ENCODE results near the gene LNX1. TPM values are rescaled to one million over a fixed set of nuclear protein-coding genes. Genes with fewer than 3 reads are reported as not detected.
A peak's percentile ranks its signal among the peaks of the same experiment; 100 is the strongest.

LNX1 gene
- total RNA-seq, 2 experiments from 2014 or later = not detected

GRCh38 chr4:53459548-53459947 lies 131.7 kb downstream of the LNX1 start:
- CTCF ChIA-PET = no interaction called here
- no peaks in the 10 kb centered on the region for H3K4me1 Mint-ChIP-seq

GRCh38 chr4:53456178-53456577 lies 135.1 kb downstream of the LNX1 start:
- CTCF ChIA-PET = no interaction called here
- no peaks in the 10 kb centered on the region for H3K27me3 Mint-ChIP-seq
- no peak for ATAC-seq

More at GRCh38 chr4:53459548-53459947, 131.7 kb downstream of the LNX1 start:
- DNase-seq = no peak
- H3K27me3 Mint-ChIP-seq = no peaks in the 10 kb centered on the region
- no peak for ATAC-seq
- no peaks in the 10 kb centered on the region for H3K9me3 Mint-ChIP-seq (ENCODE audit: low read depth)
- H3K27ac Mint-ChIP-seq = no peak overlapping the region
- no peak overlapping the region for H3K4me3 Mint-ChIP-seq
- peaks cover 51% of the 10 kb centered on the region for H3K36me3 Mint-ChIP-seq

GRCh38 chr4:53455766-53456165 lies 135.5 kb downstream of the LNX1 start:
- no peaks in the 10 kb centered on the region for H3K27me3 Mint-ChIP-seq
- no peak for ATAC-seq
- no peak for DNase-seq
- peaks cover under 1% of the 10 kb centered on the region for H3K4me1 Mint-ChIP-seq
- peaks cover 49% of the 10 kb centered on the region for H3K36me3 Mint-ChIP-seq
- CTCF ChIA-PET = no interaction called here
- H3K9me3 Mint-ChIP-seq (ENCODE audit: low read depth) = no peaks in the 10 kb centered on the region
- H3K4me3 Mint-ChIP-seq = no peak overlapping the region
- H3K27ac Mint-ChIP-seq = no peak overlapping the region

More at GRCh38 chr4:53456178-53456577, 135.1 kb downstream of the LNX1 start:
- no peak overlapping the region for H3K27ac Mint-ChIP-seq
- no peaks in the 10 kb centered on the region for H3K9me3 Mint-ChIP-seq (ENCODE audit: low read depth)
- H3K4me3 Mint-ChIP-seq = no peak overlapping the region
- no peak for DNase-seq
- peaks cover 52% of the 10 kb centered on the region for H3K36me3 Mint-ChIP-seq
- H3K4me1 Mint-ChIP-seq = no peaks in the 10 kb centered on the region

- no peak overlapping the region for H3K27ac Mint-ChIP-seq
- no peaks in the 10 kb centered on the region for H3K9me3 Mint-ChIP-seq (ENCODE audit: low read depth)
- peaks cover 3% of the 10 kb centered on the region for H3K4me1 Mint-ChIP-seq
- no peak overlapping the region for H3K4me3 Mint-ChIP-seq
- no peak for ATAC-seq
- H3K27me3 Mint-ChIP-seq = no peaks in the 10 kb centered on the region
- DNase-seq = no peak
- H3K36me3 Mint-ChIP-seq = peaks cover 35% of the 10 kb centered on the region
- CTCF ChIA-PET = interaction anchor here (0.6 kb wide), 1 partner anchor 763 kb away, joined by 4 read pairs; no protein-coding TSS in a partner anchor
Observed at GRCh38 chr4:53453385-53453784, 137.9 kb downstream of the LNX1 start.

- H3K4me3 Mint-ChIP-seq = no peak overlapping the region
- H3K4me1 Mint-ChIP-seq = peaks cover 3% of the 10 kb centered on the region
- DNase-seq (no peak), ATAC-seq (no peak)
- H3K36me3 Mint-ChIP-seq = peaks cover 42% of the 10 kb centered on the region
- CTCF ChIA-PET = interaction anchor here (0.7 kb wide), 2 partner anchors 17 to 462 kb away, joined by 3 read pairs; no protein-coding TSS in a partner anchor
- H3K27ac Mint-ChIP-seq = peak overlapping the region; percentile 26
- H3K27me3 Mint-ChIP-seq = no peaks in the 10 kb centered on the region
- no peaks in the 10 kb centered on the region for H3K9me3 Mint-ChIP-seq (ENCODE audit: low read depth)
Observed at GRCh38 chr4:53450773-53451172, 140.5 kb downstream of the LNX1 start.

- Mint-ChIP-seq H3K4me3 (no peak overlapping the region), H3K27ac (no peak overlapping the region), H3K36me3 (peaks cover 49% of the 10 kb centered on the region), H3K9me3 (ENCODE audit: low read depth) (no peaks in the 10 kb centered on the region), H3K27me3 (no peaks in the 10 kb centered on the region), H3K4me1 (peaks cover 6% of the 10 kb centered on the region)
- no peak for DNase-seq
- CTCF ChIA-PET = no interaction called here
- no peak for ATAC-seq
Observed at GRCh38 chr4:53444954-53445353, 146.3 kb downstream of the LNX1 start.

GRCh38 chr4:53441564-53441963 lies 149.7 kb downstream of the LNX1 start:
- H3K9me3 Mint-ChIP-seq (ENCODE audit: low read depth) = no peaks in the 10 kb centered on the region
- ATAC-seq = no peak
- H3K36me3 Mint-ChIP-seq = peaks cover 60% of the 10 kb centered on the region
- H3K4me1 Mint-ChIP-seq = peaks cover 6% of the 10 kb centered on the region
- H3K27me3 Mint-ChIP-seq = no peaks in the 10 kb centered on the region
- CTCF ChIA-PET = interaction anchor here (0.9 kb wide), 1 partner anchor 60 kb away, joined by 3 read pairs; no protein-coding TSS in a partner anchor
- H3K27ac Mint-ChIP-seq = no peak overlapping the region
- no peak for DNase-seq
- H3K4me3 Mint-ChIP-seq = no peak overlapping the region

- Mint-ChIP-seq H3K4me1 (peaks cover 16% of the 10 kb centered on the region), H3K36me3 (peaks cover 49% of the 10 kb centered on the region), H3K27me3 (no peaks in the 10 kb centered on the region), H3K27ac (no peak overlapping the region), H3K4me3 (no peak overlapping the region), H3K9me3 (ENCODE audit: low read depth) (no peaks in the 10 kb centered on the region)
- CTCF ChIA-PET = no interaction called here
- no peak for ATAC-seq
- no peak for DNase-seq
Observed at GRCh38 chr4:53436251-53436650, 155.0 kb downstream of the LNX1 start.

GRCh38 chr4:53432528-53433424 lies 158.5 kb downstream of the LNX1 start:
- H3K4me3 Mint-ChIP-seq = no peak overlapping the region
- DNase-seq (no peak), ATAC-seq (peak; percentile 39)
- H3K27me3 Mint-ChIP-seq = no peaks in the 10 kb centered on the region
- peaks cover 55% of the 10 kb centered on the region for H3K36me3 Mint-ChIP-seq
- CTCF ChIA-PET = no interaction called here
- no peaks in the 10 kb centered on the region for H3K9me3 Mint-ChIP-seq (ENCODE audit: low read depth)
- H3K27ac Mint-ChIP-seq = no peak overlapping the region
- peaks cover 24% of the 10 kb centered on the region for H3K4me1 Mint-ChIP-seq

- peaks cover 52% of the 10 kb centered on the region for H3K36me3 Mint-ChIP-seq
- DNase-seq = no peak
- H3K27me3 Mint-ChIP-seq = no peaks in the 10 kb centered on the region
- H3K9me3 Mint-ChIP-seq (ENCODE audit: low read depth) = no peaks in the 10 kb centered on the region
- no peak overlapping the region for H3K4me3 Mint-ChIP-seq
- peaks cover 24% of the 10 kb centered on the region for H3K4me1 Mint-ChIP-seq
- ATAC-seq = peak; percentile 58
- H3K27ac Mint-ChIP-seq = no peak overlapping the region
- CTCF ChIA-PET = interaction anchor here (1.1 kb wide), 1 partner anchor 12 kb away, joined by 3 read pairs; no protein-coding TSS in a partner anchor
Observed at GRCh38 chr4:53431052-53431451, 160.2 kb downstream of the LNX1 start.

- Mint-ChIP-seq H3K9me3 (ENCODE audit: low read depth) (no peaks in the 10 kb centered on the region), H3K27me3 (no peaks in the 10 kb centered on the region), H3K4me1 (peaks cover 15% of the 10 kb centered on the region), H3K36me3 (peaks cover 35% of the 10 kb centered on the region), H3K4me3 (no peak overlapping the region), H3K27ac (no peak overlapping the region)
- no peak for DNase-seq
- ATAC-seq = no peak
- CTCF ChIA-PET = no interaction called here
Observed at GRCh38 chr4:53427366-53427765, 163.9 kb downstream of the LNX1 start.

- ATAC-seq (no peak), DNase-seq (no peak)
- H3K9me3 Mint-ChIP-seq (ENCODE audit: low read depth) = no peaks in the 10 kb centered on the region
- no peaks in the 10 kb centered on the region for H3K4me1 Mint-ChIP-seq
- no peak overlapping the region for H3K27ac Mint-ChIP-seq
- no peak overlapping the region for H3K4me3 Mint-ChIP-seq
- no peaks in the 10 kb centered on the region for H3K27me3 Mint-ChIP-seq
- CTCF ChIA-PET = no interaction called here
- H3K36me3 Mint-ChIP-seq = peaks cover 18% of the 10 kb centered on the region
Observed at GRCh38 chr4:53424280-53424679, 167.0 kb downstream of the LNX1 start.

GRCh38 chr4:53422367-53422766 lies 168.9 kb downstream of the LNX1 start:
- Mint-ChIP-seq H3K27ac (no peak overlapping the region), H3K4me3 (no peak overlapping the region), H3K4me1 (peaks cover 4% of the 10 kb centered on the region), H3K9me3 (ENCODE audit: low read depth) (no peaks in the 10 kb centered on the region), H3K27me3 (no peaks in the 10 kb centered on the region), H3K36me3 (peaks cover 11% of the 10 kb centered on the region)
- DNase-seq (no peak), ATAC-seq (no peak)
- CTCF ChIA-PET = no interaction called here

- Mint-ChIP-seq H3K4me3 (no peak overlapping the region), H3K27ac (no peak overlapping the region), H3K4me1 (peaks cover 4% of the 10 kb centered on the region), H3K9me3 (ENCODE audit: low read depth) (no peaks in the 10 kb centered on the region), H3K27me3 (no peaks in the 10 kb centered on the region), H3K36me3 (peaks cover 8% of the 10 kb centered on the region)
- DNase-seq (no peak), ATAC-seq (no peak)
- CTCF ChIA-PET = no interaction called here
Observed at GRCh38 chr4:53421791-53422190, 169.5 kb downstream of the LNX1 start.
